GM23338 (cell line): ENCODE results near the gene JPH4. TPM values are rescaled to one million over a fixed set of nuclear protein-coding genes. Genes with fewer than 3 reads are reported as not detected.

Source experiments
- ATAC-seq: fragments of 200-7000 bp; cut with Tn5 transposase; 3 replicates; pipeline ENCODE4 v1.9.1; 2020
- DNase-seq: peaks from one replicate; pipeline ENCODE4 v3.0.0-alpha.2; 2015; ENCODE audit warnings: low spot score
- H2AFZ ChIP-seq: fragments of 200-600 bp; sonication (generic); 2 replicates; pipeline ENCODE4 v1.8.0; 2016; ENCODE audit warnings: antibody characterized with exemption, mild to moderate bottlenecking, moderate library complexity
- H3F3A ChIP-seq: fragments of 200-600 bp; sonication (generic); replicated peaks from 2 replicates; pipeline ENCODE4 v1.8.0; 2017; ENCODE audit warnings: antibody characterized with exemption, mixed run types, low read depth
- H3K27ac ChIP-seq: fragments of 200-600 bp; sonication (generic); 2 replicates; pipeline ENCODE4 v1.6.1; 2016; ENCODE audit warnings: low read depth
- H3K27me3 ChIP-seq: fragments of 200-600 bp; sonication (generic); 2 replicates; pipeline ENCODE4 v1.8.0; 2016; ENCODE audit warnings: mild to moderate bottlenecking, mixed run types, moderate library complexity; ENCODE audit not compliant: insufficient read depth
- H3K36me3 ChIP-seq: fragments of 200-600 bp; sonication (generic); 2 replicates; pipeline ENCODE4 v1.8.0; 2016; ENCODE audit warnings: mild to moderate bottlenecking; ENCODE audit not compliant: insufficient read depth
- H3K4me1 ChIP-seq: fragments of 200-600 bp; sonication (generic); 2 replicates; pipeline ENCODE4 v1.8.0; 2016; ENCODE audit warnings: mild to moderate bottlenecking, moderate library complexity; ENCODE audit not compliant: insufficient read depth
- H3K4me2 ChIP-seq: fragments of 200-600 bp; sonication (generic); 2 replicates; pipeline ENCODE4 v1.7.1; 2017; ENCODE audit warnings: mixed run types
- H3K4me3 ChIP-seq: fragments of 200-600 bp; sonication (generic); 2 replicates; pipeline ENCODE4 v1.6.1; 2016; ENCODE audit warnings: mixed run types
- H3K79me2 ChIP-seq: fragments of 200-600 bp; sonication (generic); replicated peaks from 2 replicates; pipeline ENCODE4 v1.8.0; 2017; ENCODE audit warnings: mild to moderate bottlenecking; ENCODE audit not compliant: insufficient read depth
- H3K9me2 ChIP-seq: fragments of 200-600 bp; sonication (generic); 2 replicates; pipeline ENCODE4 v1.8.0; 2017; ENCODE audit not compliant: insufficient read depth
- H4K20me1 ChIP-seq: fragments of 200-600 bp; sonication (generic); replicated peaks from 2 replicates; pipeline ENCODE4 v1.8.0; 2017; ENCODE audit warnings: mild to moderate bottlenecking; ENCODE audit not compliant: insufficient read depth
- H3K27ac Mint-ChIP-seq: 2 replicates; pipeline ENCODE4 v1.8.0; 2020; ENCODE audit warnings: inconsistent platforms, mild to moderate bottlenecking, moderate library complexity, mixed read lengths
- H3K27me3 Mint-ChIP-seq: 3 replicates; pipeline ENCODE4 v1.8.0; 2022; ENCODE audit warnings: low read depth, mild to moderate bottlenecking, moderate library complexity, mixed read lengths, inconsistent platforms; ENCODE audit not compliant: insufficient read depth, poor library complexity
- H3K36me3 Mint-ChIP-seq: 3 replicates; pipeline ENCODE4 v1.8.0; 2021; ENCODE audit warnings: low read depth, mild to moderate bottlenecking, inconsistent platforms, moderate library complexity, mixed read lengths
- H3K4me1 Mint-ChIP-seq: 3 replicates; pipeline ENCODE4 v1.8.0; 2020; ENCODE audit warnings: mild to moderate bottlenecking, inconsistent platforms, mixed read lengths
- H3K4me3 Mint-ChIP-seq: 3 replicates; pipeline ENCODE4 v1.8.0; 2021; ENCODE audit warnings: moderate library complexity, mild to moderate bottlenecking, inconsistent platforms, mixed read lengths
- H3K9me3 Mint-ChIP-seq: 3 replicates; pipeline ENCODE4 v1.8.0; 2020; ENCODE audit warnings: moderate library complexity, mild to moderate bottlenecking, inconsistent platforms, mixed read lengths
- CREB1 ChIP-seq: fragments of 250-450 bp; sonication (Bioruptor Pico); IDR thresholded peaks from 2 replicates; pipeline ENCODE4 v1.5.0; 2020; ENCODE audit warnings: low read depth, mild to moderate bottlenecking, moderate library complexity
- CTCF ChIP-seq, 2 experiments: fragments of 200-600 bp in 1 of 2; sonication (generic) in 1 of 2; conservative IDR thresholded peaks; 2 replicates each; pipeline versions ENCODE4 v1.5.1 to v1.6.1; 2016 to 2017; ENCODE audit warnings: antibody characterized with exemption in 2 of 2, low read depth in 2 of 2, mild to moderate bottlenecking in 2 of 2, moderate library complexity in 1 of 2
- ETS1 ChIP-seq: IDR thresholded peaks from 2 replicates; pipeline ENCODE4 v1.6.1; 2016; ENCODE audit warnings: antibody characterized with exemption
- EZH2 ChIP-seq: fragments of 200-600 bp; sonication (generic); IDR thresholded peaks from one replicate; pipeline ENCODE4 v1.8.0; 2017; ENCODE audit warnings: antibody characterized with exemption, mild to moderate bottlenecking, low read depth; ENCODE audit not compliant: unreplicated experiment
- JUNB ChIP-seq: IDR thresholded peaks from one replicate; pipeline ENCODE4 v1.6.1; 2016; ENCODE audit warnings: antibody characterized with exemption; ENCODE audit not compliant: unreplicated experiment
- NANOG ChIP-seq: IDR thresholded peaks from 2 replicates; pipeline ENCODE4 v1.6.1; 2016; ENCODE audit warnings: antibody characterized with exemption, borderline replicate concordance
- REST ChIP-seq: IDR thresholded peaks from one replicate; pipeline ENCODE4 v1.6.1; 2018; ENCODE audit warnings: antibody characterized with exemption; ENCODE audit not compliant: unreplicated experiment
- STAT1 ChIP-seq: IDR thresholded peaks from one replicate; pipeline ENCODE4 v1.6.1; 2016; ENCODE audit warnings: antibody characterized with exemption; ENCODE audit not compliant: unreplicated experiment
- ZNF114 ChIP-seq: fragments of 250-450 bp; sonication (Bioruptor Pico); IDR thresholded peaks from 2 replicates; pipeline ENCODE4 v1.5.0; 2020; ENCODE audit warnings: mild to moderate bottlenecking, moderate library complexity
- ZNF331 ChIP-seq: fragments of 250-450 bp; sonication (Bioruptor Pico); IDR thresholded peaks from 2 replicates; pipeline ENCODE4 v1.5.0; 2020; ENCODE audit warnings: low read depth, mild to moderate bottlenecking, moderate library complexity
- ZNF462 ChIP-seq: fragments of 250-450 bp; sonication (Bioruptor Pico); IDR thresholded peaks from 2 replicates; pipeline ENCODE4 v1.5.0; 2020; ENCODE audit warnings: mild to moderate bottlenecking, moderate library complexity
- polyA plus RNA-seq: library from polyadenylated mRNA; unstranded; fragments of >200 nt; fragmentation: Nextera tagmentation; extraction: Ambion mirVana; gene quantifications from 2 replicates; pipeline ENCODE4 v1.2.1, GENCODE V29; 2016
- total RNA-seq: library from RNA; depleted of rRNA; stranded (reverse); fragments of >200 nt; shearing (Covaris generic); gene quantifications from 2 replicates; pipeline ENCODE4 v1.2.3, GENCODE V29; 2014

Gene JPH4
- total and polyA plus RNA-seq, 2 experiments from 2014 or later: 11.0 to 29.9 TPM

GRCh38 chr14:23612802-23613201 lies 34.2 kb upstream of the JPH4 start:
- no peak for TF ChIP-seq JUNB
- TF ChIP-seq ETS1: no peak
- no peak for TF ChIP-seq CREB1
- no peak for TF ChIP-seq REST
- TF ChIP-seq NANOG: no peak
- TF ChIP-seq CTCF (conservative IDR thresholded peaks at IDR 0.05; ENCODE audit: low read depth in 2 of 2): no peak
- TF ChIP-seq EZH2: no peak
- no peak for TF ChIP-seq ZNF114 (CRISPR knock-in tag)
- TF ChIP-seq ZNF462: no peak
- no peak for TF ChIP-seq STAT1
- no peak for TF ChIP-seq ZNF331 (CRISPR knock-in tag)
- H2AFZ ChIP-seq: no peak overlapping the region
- Mint-ChIP-seq H3K36me3 (no peaks in the 10 kb centered on the region), H3K27me3 (peaks cover 1% of the 10 kb centered on the region), H3K4me3 (no peak overlapping the region), H3K4me1 (peaks cover 7% of the 10 kb centered on the region; the same call in 2 of the 3 replicates), H3K27ac (no peak overlapping the region), H3K9me3 (peaks cover 8% of the 10 kb centered on the region; the same call in 2 of the 3 replicates)
- peaks cover 8% of the 10 kb centered on the region; the same call in 1 of the 2 replicates for H3K9me2 ChIP-seq
- H4K20me1 ChIP-seq: no peaks in the 10 kb centered on the region
- no peak overlapping the region for H3K27ac ChIP-seq
- H3K36me3 ChIP-seq: no peaks in the 10 kb centered on the region
- no peak overlapping the region for H3K4me3 ChIP-seq
- no peak overlapping the region for H3K4me2 ChIP-seq
- H3K79me2 ChIP-seq: no peaks in the 10 kb centered on the region
- no peak for DNase-seq
- H3F3A ChIP-seq: no peaks in the 10 kb centered on the region
- H3K27me3 ChIP-seq: no peaks in the 10 kb centered on the region
- no peaks in the 10 kb centered on the region for H3K4me1 ChIP-seq
- ATAC-seq: no peak
